IMR-90 (cell line): ENCODE data around the gene ELAVL4. TPM values are rescaled to one million over a fixed set of nuclear protein-coding genes. Genes with fewer than 3 reads are reported as not detected.

ENCODE experiments used
- ATAC-seq: fragments of 200-7000 bp; cut with Tn5 transposase; 2 replicates; pipeline ENCODE4 v1.9.1; 2020; ENCODE audit warnings: low read depth, mild to moderate bottlenecking, moderate library complexity
- BruUV-seq: library from RNA; stranded (reverse); fragments of 400-500 nt; replicated peaks from 2 replicates; lab custom pipeline; 2021; lab: Mats Ljungman, UMichigan
- CTCF ChIA-PET: fragments of 300-600 bp; formaldehyde crosslinking; extraction: SDS; loops from one replicate; lab custom pipeline; 2021; ENCODE audit warnings: antibody characterized with exemption; lab: Yijun Ruan, JAX
- POLR2A ChIA-PET: fragments of 300-600 bp; sonication (Branson Sonifier 250); formaldehyde crosslinking; loops from one replicate; lab custom pipeline; 2022; ENCODE audit warnings: antibody characterized with exemption; ENCODE audit not compliant: unreplicated experiment; lab: Charles Lee
- DNase-seq: peaks from one replicate; pipeline ENCODE4 v3.0.0; 2013
- H2AFZ ChIP-seq: replicated peaks from 2 replicates; pipeline ENCODE3; 2013; ENCODE audit warnings: low read length, mild to moderate bottlenecking; ENCODE audit not compliant: poor library complexity
- H2AK5ac ChIP-seq: 2 replicates; pipeline ENCODE4 v1.6.1; 2013; ENCODE audit warnings: low read depth, low read length, inconsistent platforms
- H2AK9ac ChIP-seq: replicated peaks from 2 replicates; pipeline ENCODE3; 2013; ENCODE audit warnings: mild to moderate bottlenecking, low read depth, low read length, moderate library complexity; ENCODE audit not compliant: poor library complexity
- H2BK120ac ChIP-seq: 2 replicates; pipeline ENCODE4 v1.6.1; 2013; ENCODE audit warnings: low read depth, low read length, inconsistent platforms
- H2BK15ac ChIP-seq: 3 replicates; pipeline ENCODE4 v1.6.1; 2013; ENCODE audit warnings: low read depth, low read length, inconsistent platforms
- H2BK20ac ChIP-seq: 2 replicates; pipeline ENCODE4 v1.6.1; 2013; ENCODE audit warnings: low read depth, mild to moderate bottlenecking, inconsistent platforms, low read length, moderate library complexity
- H2BK5ac ChIP-seq: 2 replicates; pipeline ENCODE4 v1.6.1; 2013; ENCODE audit warnings: mild to moderate bottlenecking, low read depth, low read length, inconsistent platforms; ENCODE audit not compliant: poor library complexity, severe bottlenecking
- H3K14ac ChIP-seq: replicated peaks from 2 replicates; pipeline ENCODE4 v1.6.1; 2013; ENCODE audit warnings: low read depth, low read length, inconsistent platforms
- H3K18ac ChIP-seq: 2 replicates; pipeline ENCODE4 v1.6.1; 2013; ENCODE audit warnings: low read depth, low read length, control low read depth
- H3K23ac ChIP-seq: 2 replicates; pipeline ENCODE4 v1.6.1; 2013; ENCODE audit warnings: low read depth, low read length, inconsistent platforms
- H3K27ac ChIP-seq: 2 replicates; pipeline ENCODE4 v1.5.1; 2013; ENCODE audit warnings: mild to moderate bottlenecking, control low read depth, low read length; ENCODE audit not compliant: insufficient read depth
- H3K27me3 ChIP-seq: 2 replicates; pipeline ENCODE4 v1.6.1; 2013; ENCODE audit warnings: low read length; ENCODE audit not compliant: control insufficient read depth, insufficient read depth
- H3K36me3 ChIP-seq: 2 replicates; pipeline ENCODE4 v1.6.1; 2013; ENCODE audit warnings: low read length, mixed read lengths; ENCODE audit not compliant: control insufficient read depth, insufficient read depth
- H3K4ac ChIP-seq: 2 replicates; pipeline ENCODE4 v1.6.1; 2013; ENCODE audit warnings: low read depth, low read length, inconsistent platforms
- H3K4me1 ChIP-seq: 2 replicates; pipeline ENCODE4 v1.6.1; 2013; ENCODE audit warnings: low read length, mixed read lengths; ENCODE audit not compliant: control insufficient read depth, insufficient read depth
- H3K4me2 ChIP-seq: 2 replicates; pipeline ENCODE4 v1.6.1; 2013; ENCODE audit warnings: low read depth, mild to moderate bottlenecking, control low read depth, low read length, moderate library complexity
- H3K4me3 ChIP-seq: 2 replicates; pipeline ENCODE4 v1.5.1; 2013; ENCODE audit warnings: low read depth, mild to moderate bottlenecking, control low read depth, low read length, moderate library complexity; ENCODE audit not compliant: insufficient read depth
- H3K56ac ChIP-seq: 2 replicates; pipeline ENCODE4 v1.6.1; 2013; ENCODE audit warnings: low read length, inconsistent platforms; ENCODE audit not compliant: insufficient read depth; ENCODE audit errors: extremely low read depth
- H3K79me1 ChIP-seq, 2 experiments: 2 replicates each; pipeline ENCODE4 v1.6.1; 2013; ENCODE audit warnings: low read length in 2 of 2, inconsistent platforms in 1 of 2, low read depth in 1 of 2
- H3K9ac ChIP-seq: 2 replicates; pipeline ENCODE4 v1.6.1; 2013; ENCODE audit warnings: low read depth, low read length, control low read depth
- H3K9me1 ChIP-seq: 2 replicates; pipeline ENCODE4 v1.6.1; 2013; ENCODE audit warnings: low read length, inconsistent platforms; ENCODE audit not compliant: insufficient read depth
- H3K9me3 ChIP-seq: 2 replicates; pipeline ENCODE4 v1.6.1; 2013; ENCODE audit warnings: low read length; ENCODE audit not compliant: control insufficient read depth, insufficient read depth
- H4K20me1 ChIP-seq: 2 replicates; pipeline ENCODE4 v1.6.1; 2013; ENCODE audit warnings: low read length, inconsistent platforms; ENCODE audit not compliant: insufficient read depth
- H4K5ac ChIP-seq: 2 replicates; pipeline ENCODE4 v1.6.1; 2013; ENCODE audit warnings: mild to moderate bottlenecking, low read depth, low read length, control low read depth
- H4K8ac ChIP-seq, 2 experiments: 2 replicates each; pipeline ENCODE4 v1.6.1; 2013; ENCODE audit warnings: low read depth in 2 of 2, low read length in 2 of 2, control low read depth in 1 of 2, inconsistent platforms in 1 of 2
- H4K91ac ChIP-seq: 2 replicates; pipeline ENCODE4 v1.6.1; 2013; ENCODE audit warnings: low read depth, low read length, inconsistent platforms; ENCODE audit not compliant: insufficient read depth
- BHLHE40 ChIP-seq: fragments of 150-350 bp; IDR thresholded peaks from 2 replicates; pipeline ENCODE4 v1.6.1; 2016; ENCODE audit warnings: mild to moderate bottlenecking, low read depth, low read length
- RCOR1 ChIP-seq: IDR thresholded peaks from 2 replicates; pipeline ENCODE4 v1.6.1; 2012; ENCODE audit warnings: mild to moderate bottlenecking, low read length, improper control_type of control experiment; ENCODE audit not compliant: insufficient replicate concordance
- WGBS, 2 experiments: methylation state at CpG; one replicate each; pipeline versions ENCODE4 v1.1.5 to v1.1.7; 2013; ENCODE audit warnings: missing lambda C conversion rate in 2 of 2; ENCODE audit not compliant: insufficient read length in 1 of 2; ENCODE audit errors: extremely low coverage in 2 of 2; 5-methylcytosine and 5-hydroxymethylcytosine counted together
- dilution Hi-C: fragments of 300-500 bp; cut with HindIII; formaldehyde crosslinking; loops from one replicate; pipeline ENCODE4 v1.14.3; 2018; ENCODE audit warnings: low sequenced_read_pairs; ENCODE audit not compliant: unreplicated experiment
- in situ Hi-C: fragments of 300-500 bp; cut with MboI; formaldehyde crosslinking; loops from 3 replicates; pipeline ENCODE4 v1.14.3; 2019; ENCODE audit warnings: low sequenced_read_pairs, inconsistent platforms, mixed read lengths
- intact Hi-C: fragments of 100-400 bp; cut with micrococcal nuclease; formaldehyde crosslinking; loops from 2 replicates; pipeline ENCODE4 v1.10.0; 2022
- polyA plus RNA-seq, 3 experiments: library from polyadenylated mRNA; depleted of rRNA; stranded (reverse); fragments of >200 nt; gene quantifications; 2 replicates each; pipeline ENCODE4 v1.2.3, GENCODE V29; 2012; ENCODE audit warnings: low replicate concordance in 1 of 3
- total RNA-seq: library from RNA; depleted of rRNA; stranded (reverse); fragments of >200 nt; gene quantifications from 2 replicates; pipeline ENCODE4 v1.2.3, GENCODE V29; 2012
- TF ChIP-seq, protein P1 (sequence below): fragments of 150-350 bp; IDR thresholded peaks from 2 replicates; pipeline ENCODE4 v1.6.1; 2016; ENCODE audit warnings: low read depth, mild to moderate bottlenecking, low read length, moderate library complexity, borderline replicate concordance
- TF ChIP-seq, protein P2 (sequence below): fragments of 150-350 bp; IDR thresholded peaks from 2 replicates; pipeline ENCODE4 v1.6.1; 2017; ENCODE audit warnings: mild to moderate bottlenecking, antibody characterized with exemption, low read length, low read depth

ELAVL4 gene
- total and polyA plus RNA-seq, 2 of the 4 experiments (the other 2 are of a cell fraction): not detected

DNA sequence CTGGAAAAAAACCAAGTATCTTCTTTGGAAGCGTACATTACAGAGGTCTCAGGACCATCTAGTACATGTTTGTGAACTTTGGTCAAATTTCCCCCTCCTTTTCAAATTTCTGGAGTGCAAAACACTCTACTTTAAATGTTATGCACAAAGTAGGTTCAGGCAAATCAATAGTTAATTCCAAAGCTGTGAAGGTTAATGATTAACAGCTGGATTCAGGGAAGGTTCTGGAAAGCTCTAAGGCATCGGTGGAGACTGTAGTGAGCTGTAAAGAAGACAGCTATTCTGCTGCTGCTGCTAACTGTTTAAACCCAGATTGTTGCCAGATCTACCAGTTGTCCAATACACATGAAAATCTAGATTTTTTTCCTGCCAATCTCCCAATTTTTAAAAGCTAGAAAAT, 70.9 kb downstream of the ELAVL4 start:
- Histone ChIP-seq H2AFZ (no peak overlapping the region), H2BK15ac (no peak overlapping the region), H3K4me2 (no peak overlapping the region), H3K4ac (no peak overlapping the region), H3K4me1 (no peaks in the 10 kb centered on the region), H2BK20ac (no peak overlapping the region), H3K4me3 (no peak overlapping the region), H3K27ac (no peak overlapping the region), H2BK5ac (no peak overlapping the region), H3K9me1 (no peaks in the 10 kb centered on the region), H2AK5ac (no peak overlapping the region), H3K36me3 (no peaks in the 10 kb centered on the region), H4K20me1 (no peaks in the 10 kb centered on the region), H3K56ac (no peak overlapping the region), H3K23ac (no peak overlapping the region), H4K5ac (no peak overlapping the region), H4K8ac (no peak overlapping the region), H2BK120ac (no peak overlapping the region), H3K14ac (no peak overlapping the region), H3K9ac (no peak overlapping the region), H3K9me3 (peaks cover 3% of the 10 kb centered on the region; the same call in 1 of the 2 replicates), H2AK9ac (no peak overlapping the region), H3K79me1 (no peaks in the 10 kb centered on the region), H3K27me3 (no peaks in the 10 kb centered on the region), H4K91ac (no peak overlapping the region), H3K18ac (no peak overlapping the region)
- dilution Hi-C loops: no loop called here
- in situ Hi-C loops: no loop called here
- DNase-seq (no peak), ATAC-seq (no peak)
- WGBS, 2 experiments: no CpG with 5 or more reads among the region's 2 CpGs
- CTCF ChIA-PET: no interaction called here
- TF ChIP-seq BHLHE40 (no peak), RCOR1 (no peak)
- TF ChIP-seq, protein P1, sequence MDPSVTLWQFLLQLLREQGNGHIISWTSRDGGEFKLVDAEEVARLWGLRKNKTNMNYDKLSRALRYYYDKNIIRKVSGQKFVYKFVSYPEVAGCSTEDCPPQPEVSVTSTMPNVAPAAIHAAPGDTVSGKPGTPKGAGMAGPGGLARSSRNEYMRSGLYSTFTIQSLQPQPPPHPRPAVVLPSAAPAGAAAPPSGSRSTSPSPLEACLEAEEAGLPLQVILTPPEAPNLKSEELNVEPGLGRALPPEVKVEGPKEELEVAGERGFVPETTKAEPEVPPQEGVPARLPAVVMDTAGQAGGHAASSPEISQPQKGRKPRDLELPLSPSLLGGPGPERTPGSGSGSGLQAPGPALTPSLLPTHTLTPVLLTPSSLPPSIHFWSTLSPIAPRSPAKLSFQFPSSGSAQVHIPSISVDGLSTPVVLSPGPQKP: no peak
- TF ChIP-seq, protein P2, sequence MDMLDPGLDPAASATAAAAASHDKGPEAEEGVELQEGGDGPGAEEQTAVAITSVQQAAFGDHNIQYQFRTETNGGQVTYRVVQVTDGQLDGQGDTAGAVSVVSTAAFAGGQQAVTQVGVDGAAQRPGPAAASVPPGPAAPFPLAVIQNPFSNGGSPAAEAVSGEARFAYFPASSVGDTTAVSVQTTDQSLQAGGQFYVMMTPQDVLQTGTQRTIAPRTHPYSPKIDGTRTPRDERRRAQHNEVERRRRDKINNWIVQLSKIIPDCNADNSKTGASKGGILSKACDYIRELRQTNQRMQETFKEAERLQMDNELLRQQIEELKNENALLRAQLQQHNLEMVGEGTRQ: no peak
- BruUV-seq: no TSS peak
- intact Hi-C loops: no loop called here
- POLR2A ChIA-PET: no interaction called here
